ENCODE results near the gene SPTBN4.
A peak's percentile ranks its signal among the peaks of the same experiment; 100 is the strongest.
"Not testable (repeated sequence)": the region's sequence is repeated elsewhere in the genome, so short reads cannot be mapped to it uniquely, and the experiment has no call there.

SPTBN4 gene

DNA sequence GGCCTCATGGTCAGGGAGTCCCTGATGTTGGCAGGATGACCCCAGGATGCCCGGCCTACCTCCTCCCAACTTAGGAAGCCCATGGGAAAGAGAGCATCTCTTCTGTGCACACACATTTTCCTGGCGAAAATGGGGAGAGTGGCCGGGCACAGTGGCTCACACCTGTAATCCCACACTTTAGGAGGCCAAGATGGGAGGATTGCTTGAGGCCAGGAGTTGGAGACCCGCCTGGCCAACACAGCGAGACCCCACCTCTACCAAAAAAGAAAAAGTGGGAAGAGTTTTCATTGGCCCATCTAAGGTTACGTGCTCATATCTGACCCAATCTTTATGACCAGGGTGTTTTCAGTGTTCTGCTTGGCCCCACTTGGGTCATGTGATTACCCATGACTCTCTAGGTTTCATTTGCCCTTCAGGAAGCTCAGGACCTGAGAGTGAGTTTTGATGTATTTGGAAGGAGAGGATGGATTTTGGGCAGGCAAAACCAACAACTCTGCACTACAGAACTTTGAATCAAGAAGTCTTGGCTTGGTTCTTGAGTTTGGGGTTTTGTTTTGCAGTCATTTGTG is 76.3 kb downstream of the SPTBN4 start:
- DNase-seq (ENCODE audit: low read depth), result no peak
- TF ChIP-seq, protein P1, sequence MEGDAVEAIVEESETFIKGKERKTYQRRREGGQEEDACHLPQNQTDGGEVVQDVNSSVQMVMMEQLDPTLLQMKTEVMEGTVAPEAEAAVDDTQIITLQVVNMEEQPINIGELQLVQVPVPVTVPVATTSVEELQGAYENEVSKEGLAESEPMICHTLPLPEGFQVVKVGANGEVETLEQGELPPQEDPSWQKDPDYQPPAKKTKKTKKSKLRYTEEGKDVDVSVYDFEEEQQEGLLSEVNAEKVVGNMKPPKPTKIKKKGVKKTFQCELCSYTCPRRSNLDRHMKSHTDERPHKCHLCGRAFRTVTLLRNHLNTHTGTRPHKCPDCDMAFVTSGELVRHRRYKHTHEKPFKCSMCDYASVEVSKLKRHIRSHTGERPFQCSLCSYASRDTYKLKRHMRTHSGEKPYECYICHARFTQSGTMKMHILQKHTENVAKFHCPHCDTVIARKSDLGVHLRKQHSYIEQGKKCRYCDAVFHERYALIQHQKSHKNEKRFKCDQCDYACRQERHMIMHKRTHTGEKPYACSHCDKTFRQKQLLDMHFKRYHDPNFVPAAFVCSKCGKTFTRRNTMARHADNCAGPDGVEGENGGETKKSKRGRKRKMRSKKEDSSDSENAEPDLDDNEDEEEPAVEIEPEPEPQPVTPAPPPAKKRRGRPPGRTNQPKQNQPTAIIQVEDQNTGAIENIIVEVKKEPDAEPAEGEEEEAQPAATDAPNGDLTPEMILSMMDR (IDR thresholded peaks at IDR 0.05; ENCODE audit: control insufficient read depth, extremely low read depth, insufficient read depth), result no peak

DNA sequence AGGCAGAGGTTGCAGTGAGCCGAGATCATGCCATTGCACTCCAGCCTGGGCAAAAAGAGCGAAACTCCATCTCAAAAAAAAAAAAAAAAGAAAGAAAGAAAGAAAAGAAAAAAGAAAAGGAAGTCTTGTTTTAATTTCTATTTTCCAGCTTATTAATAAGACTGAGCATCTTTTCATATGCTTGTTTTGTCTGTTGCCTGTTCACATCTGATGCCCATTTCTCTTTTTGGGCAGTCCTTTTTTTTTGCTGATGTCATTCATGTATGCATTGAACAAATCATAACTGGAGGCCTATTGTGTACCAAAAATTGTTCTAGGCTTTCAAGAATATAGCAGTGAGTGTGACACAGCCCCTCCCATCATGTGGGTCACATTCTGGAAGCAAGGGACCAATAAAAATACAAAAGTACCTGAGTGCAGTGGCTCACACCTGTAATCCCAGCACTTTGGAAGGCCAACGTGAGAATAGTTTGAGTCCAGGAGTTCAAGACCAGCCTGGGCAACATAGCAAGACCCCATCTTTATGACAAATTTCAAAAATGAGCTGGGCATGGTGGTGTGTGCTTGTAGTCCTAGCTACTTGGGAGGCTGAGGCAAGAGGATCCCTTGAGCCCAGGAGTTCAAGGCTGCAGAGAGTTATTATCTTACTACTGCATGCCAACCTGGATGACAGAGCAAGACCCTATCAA is 79.5 kb downstream of the SPTBN4 start:
- H3K4me3 ChIP-seq (ENCODE audit: low read depth, low read length); DNase-seq (ENCODE audit: low read depth): not testable (repeated sequence)

More for the DNA sequence above, 76.3 kb downstream of the SPTBN4 start:
- no peak overlapping the region for H3K4me3 ChIP-seq (ENCODE audit: low read depth, low read length)

DNA sequence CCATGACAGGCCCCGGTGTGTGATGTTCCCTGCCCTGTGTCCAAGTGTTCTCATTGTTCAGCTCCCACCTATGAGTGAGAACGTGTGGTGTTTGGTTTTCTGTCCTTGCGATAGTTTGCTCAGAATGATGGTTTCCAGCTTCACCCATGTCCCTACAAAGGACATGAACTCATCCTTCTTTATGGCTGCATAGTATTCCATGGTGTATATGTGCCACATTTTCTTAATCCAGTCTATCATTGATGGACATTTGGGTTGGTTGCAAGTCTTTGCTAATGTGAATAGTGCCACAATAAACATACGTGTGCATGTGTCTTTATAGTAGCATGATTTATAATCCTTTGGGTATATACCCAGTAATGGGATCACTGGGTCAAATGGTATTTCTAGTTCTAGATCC is 80.4 kb downstream of the SPTBN4 start:
- DNase-seq (ENCODE audit: low read depth); H3K4me3 ChIP-seq (ENCODE audit: low read depth, low read length): not testable (repeated sequence)

- no peak overlapping the region for H3K4me3 ChIP-seq (ENCODE audit: low read depth, low read length)
- no peak for DNase-seq (ENCODE audit: low read depth)
- TF ChIP-seq, protein P1 (IDR thresholded peaks at IDR 0.05; ENCODE audit: control insufficient read depth, extremely low read depth, insufficient read depth), result no peak
These were observed 81.0 kb downstream of the SPTBN4 start for GRCh38 chr19:40547836-40548235.

GRCh38 chr19:40549007-40549708 is 82.4 kb downstream of the SPTBN4 start:
- TF ChIP-seq, protein P1 (IDR thresholded peaks at IDR 0.05; ENCODE audit: control insufficient read depth, extremely low read depth, insufficient read depth), result peak; percentile 88
- no peak for DNase-seq (ENCODE audit: low read depth)
- H3K4me3 ChIP-seq (ENCODE audit: low read depth, low read length), result no peak overlapping the region; the same call in 1 of the 2 replicates

DNA sequence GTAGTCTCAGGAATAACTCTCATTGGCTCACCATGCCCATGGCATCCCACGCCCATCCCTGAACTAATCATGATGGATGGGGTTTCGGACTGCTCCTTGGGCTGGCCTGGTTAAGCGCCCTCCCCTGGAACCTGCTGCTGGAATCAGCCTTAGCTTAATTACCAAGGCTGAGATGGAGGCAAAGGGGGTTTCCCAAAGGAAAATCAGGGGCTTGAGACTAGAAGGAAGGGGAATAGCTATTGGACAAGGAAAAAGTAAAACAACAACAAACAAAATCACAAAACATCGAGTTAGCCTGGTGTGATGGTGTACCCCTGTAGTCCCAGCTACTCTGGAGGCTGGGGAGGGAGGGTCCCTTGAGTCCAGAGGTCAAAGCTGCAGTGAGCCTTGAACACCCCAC is 84.2 kb downstream of the SPTBN4 start:
- TF ChIP-seq, protein P1 (IDR thresholded peaks at IDR 0.05; ENCODE audit: control insufficient read depth, extremely low read depth, insufficient read depth), result no peak
- no peak for DNase-seq (ENCODE audit: low read depth)
- no peak overlapping the region for H3K4me3 ChIP-seq (ENCODE audit: low read depth, low read length)

DNA sequence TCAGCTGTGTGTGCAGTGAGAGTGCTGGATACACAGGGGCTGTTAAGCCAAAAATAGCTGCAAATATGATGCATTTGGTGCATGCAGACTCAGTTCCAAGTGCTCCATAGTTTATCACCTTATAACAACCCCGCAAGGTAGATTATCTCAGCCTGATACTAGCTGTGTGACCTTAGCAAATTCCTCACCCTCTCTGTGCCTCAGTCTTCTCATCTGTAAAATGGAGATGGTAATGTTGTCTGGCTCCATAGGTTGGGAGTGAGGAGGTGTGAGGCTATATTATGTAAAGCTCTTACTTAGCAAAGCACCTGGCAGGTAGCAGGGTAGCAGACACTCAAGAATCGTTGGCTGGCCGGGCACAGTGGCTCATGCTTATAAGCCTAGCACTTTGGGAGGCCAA is 86.0 kb downstream of the SPTBN4 start:
- no peak overlapping the region for H3K4me3 ChIP-seq (ENCODE audit: low read depth, low read length)
- DNase-seq (ENCODE audit: low read depth), result no peak
- TF ChIP-seq, protein P1 (IDR thresholded peaks at IDR 0.05; ENCODE audit: control insufficient read depth, extremely low read depth, insufficient read depth), result no peak
